GM10248 (cell line): ENCODE data around the gene MRPL41.
"Not testable (repeated sequence)": the region's sequence is repeated elsewhere in the genome, so short reads cannot be mapped to it uniquely, and the experiment has no call there.

Experiments used
- CTCF ChIA-PET: fragments of 300-600 bp; sonication (Branson Sonifier 250); formaldehyde crosslinking; extraction: SDS; loops from one replicate; lab custom pipeline; 2021; ENCODE audit warnings: antibody characterized with exemption; lab: Yijun Ruan, JAX
- POLR2A ChIA-PET: fragments of 350-650 bp; sonication (Branson Sonifier 250); formaldehyde crosslinking; extraction: SDS; loops from one replicate; lab custom pipeline; 2020; ENCODE audit warnings: antibody characterized with exemption; lab: Yijun Ruan, JAX
- DNase-seq: peaks from one replicate; pipeline ENCODE4 v3.0.0; 2012; ENCODE audit errors: extremely low spot score
- TF ChIP-seq, protein P1 (sequence below): IDR thresholded peaks from 2 replicates; pipeline ENCODE4 v1.5.1; 2012; ENCODE audit warnings: mild to moderate bottlenecking, low read depth; ENCODE audit errors: extremely low read depth, missing control alignments, control extremely low read depth

Gene MRPL41

DNA sequence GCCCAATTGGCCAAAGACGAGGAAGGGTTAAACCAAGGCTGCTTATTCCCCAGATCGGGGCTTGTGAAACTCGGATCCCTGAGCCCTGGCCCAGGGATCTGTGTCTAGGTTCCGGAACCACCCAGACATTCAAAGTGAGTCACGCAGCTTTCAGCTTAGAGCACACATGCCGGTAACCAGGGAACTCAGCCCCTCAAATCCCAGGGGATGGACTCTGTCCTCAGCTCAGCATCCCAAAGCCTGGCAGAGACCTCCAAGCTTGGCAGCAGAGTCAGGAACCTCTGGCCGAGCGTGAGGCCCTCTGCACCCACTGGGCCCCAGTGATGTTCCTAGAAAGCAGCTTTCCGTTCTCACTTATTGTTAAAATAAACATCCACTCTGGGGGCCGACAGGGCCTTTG is 6.6 kb upstream of the MRPL41 start:
- ChIA-PET POLR2A (no interaction called here), CTCF (interaction anchor here (2.1 to 2.3 kb wide), 2 partner anchors 10 to 14 kb away, joined by 8 to 18 read pairs; no protein-coding TSS in a partner anchor)
- TF ChIP-seq, protein P1, sequence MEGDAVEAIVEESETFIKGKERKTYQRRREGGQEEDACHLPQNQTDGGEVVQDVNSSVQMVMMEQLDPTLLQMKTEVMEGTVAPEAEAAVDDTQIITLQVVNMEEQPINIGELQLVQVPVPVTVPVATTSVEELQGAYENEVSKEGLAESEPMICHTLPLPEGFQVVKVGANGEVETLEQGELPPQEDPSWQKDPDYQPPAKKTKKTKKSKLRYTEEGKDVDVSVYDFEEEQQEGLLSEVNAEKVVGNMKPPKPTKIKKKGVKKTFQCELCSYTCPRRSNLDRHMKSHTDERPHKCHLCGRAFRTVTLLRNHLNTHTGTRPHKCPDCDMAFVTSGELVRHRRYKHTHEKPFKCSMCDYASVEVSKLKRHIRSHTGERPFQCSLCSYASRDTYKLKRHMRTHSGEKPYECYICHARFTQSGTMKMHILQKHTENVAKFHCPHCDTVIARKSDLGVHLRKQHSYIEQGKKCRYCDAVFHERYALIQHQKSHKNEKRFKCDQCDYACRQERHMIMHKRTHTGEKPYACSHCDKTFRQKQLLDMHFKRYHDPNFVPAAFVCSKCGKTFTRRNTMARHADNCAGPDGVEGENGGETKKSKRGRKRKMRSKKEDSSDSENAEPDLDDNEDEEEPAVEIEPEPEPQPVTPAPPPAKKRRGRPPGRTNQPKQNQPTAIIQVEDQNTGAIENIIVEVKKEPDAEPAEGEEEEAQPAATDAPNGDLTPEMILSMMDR: no peak
- no peak for DNase-seq

DNA sequence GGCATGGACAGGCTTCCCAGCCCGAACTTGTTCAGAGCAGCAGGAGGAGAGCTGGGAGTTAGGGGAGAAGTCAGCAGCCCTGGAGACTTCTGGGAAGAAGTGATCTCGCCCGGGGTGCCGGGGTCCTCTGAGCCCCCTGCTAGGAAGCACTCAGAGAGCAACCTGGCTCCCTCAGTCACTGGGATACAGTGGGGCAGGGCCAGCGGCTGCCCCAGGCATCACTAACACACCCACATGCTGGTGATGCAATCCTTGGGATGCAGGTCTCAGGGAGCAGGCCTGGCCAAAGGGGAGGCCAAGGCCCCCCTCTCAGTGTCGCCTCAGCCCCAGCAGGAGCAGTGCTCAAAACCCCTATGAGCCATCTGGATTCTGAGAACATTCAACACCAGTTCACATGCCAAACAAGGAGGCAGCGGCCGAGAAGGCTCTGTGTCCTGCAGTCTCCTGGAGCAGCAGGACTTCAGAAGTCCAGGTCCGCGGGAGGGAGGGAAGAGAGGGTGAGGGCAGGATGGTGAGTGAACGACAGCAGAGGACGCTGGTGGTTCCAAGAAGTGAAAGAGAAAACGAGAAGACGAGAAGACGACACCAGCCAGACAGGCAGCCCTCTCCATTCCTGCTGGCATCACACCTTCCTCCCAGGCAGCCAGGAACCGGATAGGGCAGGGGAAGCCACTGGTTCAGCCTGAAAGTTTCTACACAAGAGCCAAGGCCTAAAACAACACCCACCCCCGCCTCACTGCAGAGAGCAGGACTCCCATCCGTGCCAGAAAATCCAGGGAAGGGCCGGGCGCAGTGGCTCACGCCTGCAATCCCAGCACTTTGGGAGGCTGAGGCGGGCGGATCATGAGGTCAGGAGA is 3.8 kb upstream of the MRPL41 start:
- DNase-seq: no peak
- TF ChIP-seq, protein P1: no peak
- CTCF ChIA-PET: interaction anchor here (0.7 to 1.6 kb wide), 2 partner anchors 12 to 13 kb away, joined by 3 read pairs; no protein-coding TSS in a partner anchor
- POLR2A ChIA-PET: no interaction called here

DNA sequence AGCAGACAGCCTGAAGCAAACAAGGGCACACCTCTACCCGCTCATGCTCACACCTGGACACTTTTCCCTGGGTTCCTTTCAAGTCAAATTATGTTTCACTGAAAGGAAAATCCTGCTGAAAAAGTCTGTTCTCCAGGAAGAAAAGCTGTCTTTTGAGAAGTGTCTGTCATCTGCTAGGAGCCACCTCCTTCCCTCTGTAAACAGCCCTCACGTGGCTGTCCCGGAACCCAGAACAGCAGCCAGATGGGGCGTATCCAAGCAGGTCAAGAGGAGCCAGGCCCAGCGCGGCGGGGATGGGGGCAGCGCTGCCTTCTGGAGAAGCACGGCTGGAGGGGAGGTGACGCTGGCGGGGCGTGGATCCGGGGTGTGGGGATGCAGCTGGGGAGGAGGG is 1.5 kb upstream of the MRPL41 start, which contains the start of gene PNPLA7:
Gene PNPLA7, minus strand, starts transcription at position 172 of the 391 bp plus-strand sequence. CDS start 205 bp downstream, outside the sequence.
- peak; percentile 67 for DNase-seq
- TF ChIP-seq, protein P1: no peak
- ChIA-PET POLR2A (no interaction called here), CTCF (interaction anchor here (1.5 kb wide), 1 partner anchor 127 kb away, joined by 3 read pairs; the partner anchor contains the start of gene EXD3)

DNA sequence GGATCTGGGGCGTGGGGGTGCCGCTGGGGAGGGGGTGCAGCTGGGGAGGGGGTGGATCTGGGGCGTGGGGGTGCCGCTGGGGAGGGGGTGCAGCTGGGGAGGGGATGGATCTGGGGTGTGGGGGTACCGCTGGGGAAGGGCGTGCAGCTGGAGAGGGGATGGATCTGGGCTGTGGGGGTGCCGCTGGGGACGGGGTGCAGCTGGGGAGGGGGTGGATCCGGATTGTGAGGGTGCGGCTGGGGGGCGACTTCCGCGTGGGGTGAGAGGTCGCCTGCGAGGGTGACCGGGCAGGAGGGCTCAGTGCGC is 768 bp upstream of the MRPL41 start:
- CTCF ChIA-PET: interaction anchor here (0.6 kb wide), 1 partner anchor 10 kb away, joined by 3 read pairs; no protein-coding TSS in a partner anchor
- DNase-seq, POLR2A ChIA-PET: not testable (repeated sequence)

DNA sequence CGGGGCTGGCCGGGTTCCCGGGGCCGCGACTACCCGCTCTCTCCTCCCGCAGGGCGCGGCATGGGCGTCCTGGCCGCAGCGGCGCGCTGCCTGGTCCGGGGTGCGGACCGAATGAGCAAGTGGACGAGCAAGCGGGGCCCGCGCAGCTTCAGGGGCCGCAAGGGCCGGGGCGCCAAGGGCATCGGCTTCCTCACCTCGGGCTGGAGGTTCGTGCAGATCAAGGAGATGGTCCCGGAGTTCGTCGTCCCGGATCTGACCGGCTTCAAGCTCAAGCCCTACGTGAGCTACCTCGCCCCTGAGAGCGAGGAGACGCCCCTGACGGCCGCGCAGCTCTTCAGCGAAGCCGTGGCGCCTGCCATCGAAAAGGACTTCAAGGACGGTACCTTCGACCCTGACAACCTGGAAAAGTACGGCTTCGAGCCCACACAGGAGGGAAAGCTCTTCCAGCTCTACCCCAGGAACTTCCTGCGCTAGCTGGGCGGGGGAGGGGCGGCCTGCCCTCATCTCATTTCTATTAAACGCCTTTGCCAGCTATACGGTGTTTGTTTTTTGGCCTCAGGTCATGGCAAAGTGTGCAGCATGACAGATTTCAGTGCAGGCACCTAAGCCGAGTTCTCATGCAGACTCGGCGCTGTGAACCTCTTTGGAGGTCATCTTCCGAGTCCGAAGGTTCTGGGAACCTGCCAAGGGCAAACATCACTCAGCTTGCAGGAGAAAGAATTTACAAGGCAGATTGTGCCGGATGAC is 516 bp downstream of the MRPL41 start:
- DNase-seq: no peak
- TF ChIP-seq, protein P1: no peak
- POLR2A ChIA-PET: interaction anchor here (1.0 kb wide), 1 partner anchor 38 kb away, joined by 3 read pairs; the partner anchor contains the start of gene ZMYND19
- CTCF ChIA-PET: interaction anchor here (0.6 to 1.6 kb wide), 6 partner anchors 11 to 39 kb away, joined by 3 to 5 read pairs (median 4); partner anchors contain the start of gene DPH7

DNA sequence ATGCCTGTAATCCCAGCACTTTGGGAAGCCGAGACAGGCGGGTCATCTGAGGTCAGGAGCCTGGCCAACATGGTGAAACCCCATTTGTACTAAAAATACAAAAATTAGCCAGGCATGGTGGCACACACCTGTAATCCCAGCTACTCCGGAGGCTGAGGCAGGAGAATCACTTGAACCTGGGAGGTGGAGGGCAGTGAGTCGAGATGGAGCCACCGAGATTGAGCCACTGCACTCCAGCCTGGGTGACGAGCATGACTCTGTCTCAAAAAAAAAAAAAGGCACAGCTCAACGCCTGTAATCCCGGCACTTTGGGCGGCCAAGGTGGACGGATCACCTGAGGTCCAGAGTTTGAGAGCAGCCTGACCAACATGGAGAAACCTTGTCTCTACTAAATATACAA is 2.0 kb downstream of the MRPL41 start:
- DNase-seq, POLR2A ChIA-PET, CTCF ChIA-PET: not testable (repeated sequence)

DNA sequence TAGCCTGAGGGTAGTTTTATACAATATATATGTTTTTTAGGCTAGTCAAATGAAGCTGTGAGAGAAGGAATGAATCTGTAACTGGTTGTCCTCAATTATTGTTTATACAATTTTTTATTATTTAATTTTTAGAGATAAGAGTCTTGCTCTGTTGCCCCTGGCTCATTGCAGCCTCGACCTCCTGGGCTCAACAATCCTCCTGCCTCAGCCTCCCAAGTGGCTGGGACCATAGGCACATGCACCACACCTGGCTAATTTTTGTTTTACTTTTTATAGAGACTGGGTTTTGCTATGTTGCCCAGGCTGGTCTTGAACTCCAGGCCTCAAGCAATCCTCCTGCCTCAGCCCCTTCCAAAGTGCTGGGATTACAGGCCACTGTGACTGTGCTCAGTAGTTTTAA is 2.7 kb downstream of the MRPL41 start:
- ChIA-PET POLR2A (no interaction called here), CTCF (no interaction called here)
- TF ChIP-seq, protein P1: no peak
- no peak for DNase-seq
